ENCODE measurements around the gene USP28.

USP28 gene

GRCh38 chr11:113876798-113877669 lies 1.7 kb upstream of the USP28 start:
- H3K27me3 ChIP-seq (ENCODE audit: control insufficient read depth in 5 of 5, insufficient read depth in 4 of 5, low read length in 5 of 5): peaks cover 0 to 3% (median 0%) of the 10 kb centered on the region in 5 donors
- no peaks in the 10 kb centered on the region for H3K9me3 ChIP-seq (ENCODE audit: control insufficient read depth in 5 of 5, low read length in 5 of 5)
- no peaks in the 10 kb centered on the region for H3K36me3 ChIP-seq (ENCODE audit: control insufficient read depth in 5 of 5, insufficient read depth in 5 of 5, low read length in 5 of 5)
- no peak overlapping the region for H3K9ac ChIP-seq (ENCODE audit: low read length in 5 of 5)
- H3K27ac ChIP-seq (ENCODE audit: low read depth, low read length): no peak overlapping the region
- no peak overlapping the region for H3K4me3 ChIP-seq (ENCODE audit: low read depth in 1 of 5, low read length in 5 of 5)
- peaks cover 3 to 17% (median 12%) of the 10 kb centered on the region in 5 donors for H3K4me1 ChIP-seq (ENCODE audit: control insufficient read depth in 5 of 5, insufficient read depth in 5 of 5, low read length in 5 of 5)

GRCh38 chr11:113876074-113876797 lies 864 bp upstream of the USP28 start:
- Histone ChIP-seq H3K9me3 (ENCODE audit: control insufficient read depth in 5 of 5, low read length in 5 of 5) (no peaks in the 10 kb centered on the region), H3K9ac (ENCODE audit: low read length in 5 of 5) (peak overlapping the region; percentile 45 to 87 (median 80)), H3K36me3 (ENCODE audit: control insufficient read depth in 5 of 5, insufficient read depth in 5 of 5, low read length in 5 of 5) (no peaks in the 10 kb centered on the region), H3K27ac (ENCODE audit: low read depth, low read length) (peak overlapping the region; percentile 94), H3K4me3 (ENCODE audit: low read depth in 1 of 5, low read length in 5 of 5) (peak overlapping the region; percentile 57 to 87 (median 73)), H3K27me3 (ENCODE audit: control insufficient read depth in 5 of 5, insufficient read depth in 4 of 5, low read length in 5 of 5) (peaks cover 0 to 3% (median 0%) of the 10 kb centered on the region in 5 donors), H3K4me1 (ENCODE audit: control insufficient read depth in 5 of 5, insufficient read depth in 5 of 5, low read length in 5 of 5) (peaks cover 3 to 17% (median 12%) of the 10 kb centered on the region in 5 donors)

- no peaks in the 10 kb centered on the region for H3K36me3 ChIP-seq (ENCODE audit: control insufficient read depth in 5 of 5, insufficient read depth in 5 of 5, low read length in 5 of 5)
- peaks cover 0 to 3% (median 0%) of the 10 kb centered on the region in 5 donors for H3K27me3 ChIP-seq (ENCODE audit: control insufficient read depth in 5 of 5, insufficient read depth in 4 of 5, low read length in 5 of 5)
- H3K4me1 ChIP-seq (ENCODE audit: control insufficient read depth in 5 of 5, insufficient read depth in 5 of 5, low read length in 5 of 5): peaks cover 3 to 17% (median 12%) of the 10 kb centered on the region in 5 donors
- H3K9ac ChIP-seq (ENCODE audit: low read length in 5 of 5): peak overlapping the region in 4 of 5 donors; percentile 71 to 81 (median 77)
- peak overlapping the region; percentile 57 for H3K27ac ChIP-seq (ENCODE audit: low read depth, low read length)
- H3K9me3 ChIP-seq (ENCODE audit: control insufficient read depth in 5 of 5, low read length in 5 of 5): no peaks in the 10 kb centered on the region
- H3K4me3 ChIP-seq (ENCODE audit: low read depth in 1 of 5, low read length in 5 of 5): peak overlapping the region; percentile 67 to 83 (median 78)
Measured at GRCh38 chr11:113874581-113875233, 665 bp downstream of the USP28 start.

- H3K9ac ChIP-seq (ENCODE audit: low read length in 5 of 5): peak overlapping the region in 3 of 5 donors; percentile 75 to 81 (median 79)
- H3K27me3 ChIP-seq (ENCODE audit: control insufficient read depth in 5 of 5, insufficient read depth in 4 of 5, low read length in 5 of 5): peaks cover 0 to 3% (median 0%) of the 10 kb centered on the region in 5 donors
- H3K4me1 ChIP-seq (ENCODE audit: control insufficient read depth in 5 of 5, insufficient read depth in 5 of 5, low read length in 5 of 5): peaks cover 3 to 17% (median 12%) of the 10 kb centered on the region in 5 donors
- no peaks in the 10 kb centered on the region for H3K9me3 ChIP-seq (ENCODE audit: control insufficient read depth in 5 of 5, low read length in 5 of 5)
- H3K4me3 ChIP-seq (ENCODE audit: low read depth in 1 of 5, low read length in 5 of 5): peak overlapping the region in 3 of 5 donors; percentile 78 to 83 (median 82)
- no peaks in the 10 kb centered on the region for H3K36me3 ChIP-seq (ENCODE audit: control insufficient read depth in 5 of 5, insufficient read depth in 5 of 5, low read length in 5 of 5)
- no peak overlapping the region for H3K27ac ChIP-seq (ENCODE audit: low read depth, low read length)
Measured at GRCh38 chr11:113874096-113874495, 1.3 kb downstream of the USP28 start.

GRCh38 chr11:113873236-113873626 lies 2.1 kb downstream of the USP28 start:
- Histone ChIP-seq H3K4me1 (ENCODE audit: control insufficient read depth in 5 of 5, insufficient read depth in 5 of 5, low read length in 5 of 5) (peaks cover 3 to 17% (median 12%) of the 10 kb centered on the region in 5 donors), H3K4me3 (ENCODE audit: low read depth in 1 of 5, low read length in 5 of 5) (no peak overlapping the region), H3K9ac (ENCODE audit: low read length in 5 of 5) (peak overlapping the region in 1 of 5 donors; percentile 4), H3K27ac (ENCODE audit: low read depth, low read length) (no peak overlapping the region), H3K9me3 (ENCODE audit: control insufficient read depth in 5 of 5, low read length in 5 of 5) (no peaks in the 10 kb centered on the region), H3K27me3 (ENCODE audit: control insufficient read depth in 5 of 5, insufficient read depth in 4 of 5, low read length in 5 of 5) (peaks cover 0 to 3% (median 0%) of the 10 kb centered on the region in 5 donors), H3K36me3 (ENCODE audit: control insufficient read depth in 5 of 5, insufficient read depth in 5 of 5, low read length in 5 of 5) (no peaks in the 10 kb centered on the region)

- H3K27ac ChIP-seq (ENCODE audit: low read depth, low read length): no peak overlapping the region
- H3K4me3 ChIP-seq (ENCODE audit: low read depth in 1 of 5, low read length in 5 of 5): no peak overlapping the region
- H3K9me3 ChIP-seq (ENCODE audit: control insufficient read depth in 5 of 5, low read length in 5 of 5): no peaks in the 10 kb centered on the region
- H3K4me1 ChIP-seq (ENCODE audit: control insufficient read depth in 5 of 5, insufficient read depth in 5 of 5, low read length in 5 of 5): peaks cover 3 to 17% (median 12%) of the 10 kb centered on the region in 5 donors
- H3K27me3 ChIP-seq (ENCODE audit: control insufficient read depth in 5 of 5, insufficient read depth in 4 of 5, low read length in 5 of 5): peaks cover 0 to 3% (median 0%) of the 10 kb centered on the region in 5 donors
- H3K36me3 ChIP-seq (ENCODE audit: control insufficient read depth in 5 of 5, insufficient read depth in 5 of 5, low read length in 5 of 5): no peaks in the 10 kb centered on the region
- no peak overlapping the region for H3K9ac ChIP-seq (ENCODE audit: low read length in 5 of 5)
Measured at GRCh38 chr11:113871336-113871735, 4.0 kb downstream of the USP28 start.

- H3K9ac ChIP-seq (ENCODE audit: low read length in 5 of 5): no peak overlapping the region
- H3K27me3 ChIP-seq (ENCODE audit: control insufficient read depth in 5 of 5, insufficient read depth in 4 of 5, low read length in 5 of 5): no peaks in the 10 kb centered on the region
- peaks cover 0 to 2% (median 0%) of the 10 kb centered on the region in 5 donors for H3K4me1 ChIP-seq (ENCODE audit: control insufficient read depth in 5 of 5, insufficient read depth in 5 of 5, low read length in 5 of 5)
- no peak overlapping the region for H3K4me3 ChIP-seq (ENCODE audit: low read depth in 1 of 5, low read length in 5 of 5)
- no peak overlapping the region for H3K27ac ChIP-seq (ENCODE audit: low read depth, low read length)
- no peaks in the 10 kb centered on the region for H3K36me3 ChIP-seq (ENCODE audit: control insufficient read depth in 5 of 5, insufficient read depth in 5 of 5, low read length in 5 of 5)
- H3K9me3 ChIP-seq (ENCODE audit: control insufficient read depth in 5 of 5, low read length in 5 of 5): no peaks in the 10 kb centered on the region
Measured at GRCh38 chr11:113867843-113868503, 7.4 kb downstream of the USP28 start.

GRCh38 chr11:113865873-113866272 lies 9.5 kb downstream of the USP28 start:
- Histone ChIP-seq H3K27ac (ENCODE audit: low read depth, low read length) (no peak overlapping the region), H3K9ac (ENCODE audit: low read length in 5 of 5) (no peak overlapping the region), H3K27me3 (ENCODE audit: control insufficient read depth in 5 of 5, insufficient read depth in 4 of 5, low read length in 5 of 5) (no peaks in the 10 kb centered on the region), H3K36me3 (ENCODE audit: control insufficient read depth in 5 of 5, insufficient read depth in 5 of 5, low read length in 5 of 5) (no peaks in the 10 kb centered on the region), H3K4me3 (ENCODE audit: low read depth in 1 of 5, low read length in 5 of 5) (no peak overlapping the region), H3K4me1 (ENCODE audit: control insufficient read depth in 5 of 5, insufficient read depth in 5 of 5, low read length in 5 of 5) (no peaks in the 10 kb centered on the region), H3K9me3 (ENCODE audit: control insufficient read depth in 5 of 5, low read length in 5 of 5) (no peaks in the 10 kb centered on the region)

GRCh38 chr11:113864410-113864809 lies 11.0 kb downstream of the USP28 start:
- Histone ChIP-seq H3K4me3 (ENCODE audit: low read depth in 1 of 5, low read length in 5 of 5) (no peak overlapping the region), H3K27ac (ENCODE audit: low read depth, low read length) (no peak overlapping the region), H3K9me3 (ENCODE audit: control insufficient read depth in 5 of 5, low read length in 5 of 5) (no peaks in the 10 kb centered on the region), H3K9ac (ENCODE audit: low read length in 5 of 5) (no peak overlapping the region), H3K4me1 (ENCODE audit: control insufficient read depth in 5 of 5, insufficient read depth in 5 of 5, low read length in 5 of 5) (no peaks in the 10 kb centered on the region), H3K36me3 (ENCODE audit: control insufficient read depth in 5 of 5, insufficient read depth in 5 of 5, low read length in 5 of 5) (no peaks in the 10 kb centered on the region), H3K27me3 (ENCODE audit: control insufficient read depth in 5 of 5, insufficient read depth in 4 of 5, low read length in 5 of 5) (no peaks in the 10 kb centered on the region)

Data from subcutaneous abdominal adipose tissue (tissue), 5 donors.